Heart left ventricle (tissue), 16 donors: ENCODE data around the gene PEX1. TPM values are rescaled to one million over a fixed set of nuclear protein-coding genes. Genes with fewer than 3 reads are reported as not detected.

Experiments
- ATAC-seq, 4 donors: fragments of 200-7000 bp; cut with Tn5 transposase; one replicate each; pipeline ENCODE4 v1.9.1; 2020 to 2022; ENCODE audit warnings: moderate library complexity in 4 of 4, mild to moderate bottlenecking in 3 of 4, moderate number of reproducible peaks in 1 of 4
- DNase-seq, 5 donors: peaks; one replicate each; pipeline ENCODE4 v3.0.0-alpha.2; 2020
- H3K27ac ChIP-seq, 12 donors: fragments of 200-600 bp; sonication (generic) in 4 of 12; one replicate each; pipeline versions ENCODE4 v1.5.0 to v1.8.0; 2016 to 2022; ENCODE audit warnings: mild to moderate bottlenecking in 2 of 12
- H3K27me3 ChIP-seq, 9 donors: fragments of 200-600 bp; sonication (generic) in 2 of 9; one replicate each; pipeline versions ENCODE4 v1.5.1 to v1.8.0; 2016 to 2022; ENCODE audit warnings: mild to moderate bottlenecking in 3 of 9
- H3K36me3 ChIP-seq, 9 donors: fragments of 200-600 bp; sonication (generic) in 2 of 9; one replicate each; pipeline versions ENCODE4 v1.5.0 to v1.8.0; 2018 to 2022; ENCODE audit warnings: mild to moderate bottlenecking in 2 of 9
- H3K4me1 ChIP-seq, 12 donors: fragments of 200-600 bp; sonication (generic) in 4 of 12; one replicate each; pipeline versions ENCODE4 v1.5.0 to v1.8.0; 2016 to 2022; ENCODE audit warnings: mild to moderate bottlenecking in 3 of 12
- H3K4me3 ChIP-seq, 12 donors: fragments of 200-600 bp; sonication (generic) in 4 of 12; one replicate each; pipeline versions ENCODE4 v1.5.0 to v1.8.0; 2017 to 2022; ENCODE audit warnings: mild to moderate bottlenecking in 9 of 12, moderate library complexity in 4 of 12
- H3K9me3 ChIP-seq, 12 donors: fragments of 200-600 bp; sonication (generic) in 4 of 12; one replicate each; pipeline versions ENCODE4 v1.5.0 to v1.8.0; 2016 to 2022; ENCODE audit warnings: mild to moderate bottlenecking in 1 of 12
- POLR2A ChIP-seq, 2 donors: fragments of 450-650 bp; IDR thresholded peaks; one replicate each; pipeline ENCODE4 v1.6.1; 2017; ENCODE audit warnings: antibody characterized with exemption in 2 of 2, mild to moderate bottlenecking in 2 of 2, moderate library complexity in 2 of 2
- WGBS, 4 donors: extraction: QIAGEN DNeasy Blood & Tissue Kit in 2 of 4; methylation state at CpG; one replicate each; pipeline versions ENCODE4 v1.1.5 to v1.1.7; 2013 to 2018; 5-methylcytosine and 5-hydroxymethylcytosine counted together
- intact Hi-C, 10 donors: fragments of 100-400 bp; cut with DNase I; formaldehyde crosslinking; loops; one replicate each; pipeline versions ENCODE4 v1.11.1 to v1.14.2; 2022
- polyA plus RNA-seq, 2 donors: library from polyadenylated mRNA; stranded (reverse); fragments of 200-250 nt; gene quantifications; one replicate each; pipeline ENCODE4 v1.2.3, GENCODE V29; 2013
- total RNA-seq, 9 donors: library from RNA; depleted of rRNA in 2 of 9; stranded (reverse); fragments of >200 nt in 2 of 9; fragmentation: NEBNext Ultra II Directional in 3 of 9; extraction: Animal tissue kit (Norgen Biotek cat#: 25700) in 3 of 9; gene quantifications; one replicate each; pipeline versions ENCODE4 v1.1.0 to v1.2.4, GENCODE V29; 2016 to 2023
- TF ChIP-seq, protein P1 (sequence below), 12 donors: fragments of 200-600 bp; sonication (generic) in 4 of 12; IDR thresholded peaks; one replicate each; pipeline versions ENCODE4 v1.5.0 to v1.8.0; 2018 to 2022; ENCODE audit warnings: antibody characterized with exemption in 12 of 12, mild to moderate bottlenecking in 5 of 12
- donor health status: ischemic (EF 13 %, LVEDD 7.1; RV severe dilation, severe dysfunction).
- donor health status: healthy with polysubstance abuse.
- donor health status: DM: no; HTN: yes; CAD: no.
- donor health status: DM: no; HTN: no; CAD: no.
- donor health status: ischemic (EF 25% LVEDD 6.9; RV normal size, moderate dysfunction).
- donor health status: ischemic (EF 25% LVEDD 5.7; RV mildly dilated, moderate dysfunction).
- donor health status: healthy.
- donor health status: DM: yes; HTN: yes; CAD: no.
- donor health status: ischemic (EF 35%, LVEDD 5.7; RV mildly dilated, moderate dysfunction).
- donor health status: nonischemic (EF 11% LVEDD 7.7; RV severe dilation, severe dysfunction).
- donor health status: DM: yes; HTN: yes; CAD: no.
- donor health status: PGD.
- donor health status: ischemic (EF 29% LVEDD 5.4; RV normal size, mild dysfunction).
- donor health status: nonischemic (EF 23%, LVEDD 6.1; RV moderate dilation, normal function).

Gene PEX1
- total and polyA plus RNA-seq, 11 donors = 4.8 to 19.9 (median 15.0) TPM

DNA sequence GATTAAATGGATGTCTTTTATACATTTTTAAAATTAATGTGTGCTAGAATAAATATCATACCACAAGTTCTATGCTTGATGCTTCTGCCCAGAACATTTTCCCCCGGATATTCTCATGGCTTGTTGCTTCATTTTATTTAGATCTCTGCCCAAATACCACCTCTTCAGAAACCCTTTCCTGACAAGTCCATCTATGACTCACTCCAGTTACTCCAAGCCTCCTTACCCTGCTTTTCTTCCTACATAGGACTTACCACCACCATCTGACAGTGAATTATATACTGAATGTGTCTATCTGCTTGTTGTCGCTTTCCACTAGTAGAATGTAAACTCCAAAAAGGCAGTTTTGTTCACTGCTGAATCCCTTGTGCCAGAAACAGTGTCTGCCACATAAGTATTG, 31.4 kb downstream of the PEX1 start:
- Histone ChIP-seq H3K27ac (no peak overlapping the region), H3K36me3 (peaks cover 0 to 100% (median 91%) of the 10 kb centered on the region in 9 donors), H3K4me1 (no peaks in the 10 kb centered on the region), H3K4me3 (no peak overlapping the region), H3K9me3 (no peaks in the 10 kb centered on the region), H3K27me3 (no peaks in the 10 kb centered on the region)
- ATAC-seq (no peak), DNase-seq (no peak)
- WGBS, 4 donors = 90 to 93% (median 91%) methylated on average over 2 of the region's 2 CpGs
- intact Hi-C loops = no loop called here
- TF ChIP-seq POLR2A (IDR thresholded peaks at IDR 0.05) = no peak
- TF ChIP-seq, protein P1, sequence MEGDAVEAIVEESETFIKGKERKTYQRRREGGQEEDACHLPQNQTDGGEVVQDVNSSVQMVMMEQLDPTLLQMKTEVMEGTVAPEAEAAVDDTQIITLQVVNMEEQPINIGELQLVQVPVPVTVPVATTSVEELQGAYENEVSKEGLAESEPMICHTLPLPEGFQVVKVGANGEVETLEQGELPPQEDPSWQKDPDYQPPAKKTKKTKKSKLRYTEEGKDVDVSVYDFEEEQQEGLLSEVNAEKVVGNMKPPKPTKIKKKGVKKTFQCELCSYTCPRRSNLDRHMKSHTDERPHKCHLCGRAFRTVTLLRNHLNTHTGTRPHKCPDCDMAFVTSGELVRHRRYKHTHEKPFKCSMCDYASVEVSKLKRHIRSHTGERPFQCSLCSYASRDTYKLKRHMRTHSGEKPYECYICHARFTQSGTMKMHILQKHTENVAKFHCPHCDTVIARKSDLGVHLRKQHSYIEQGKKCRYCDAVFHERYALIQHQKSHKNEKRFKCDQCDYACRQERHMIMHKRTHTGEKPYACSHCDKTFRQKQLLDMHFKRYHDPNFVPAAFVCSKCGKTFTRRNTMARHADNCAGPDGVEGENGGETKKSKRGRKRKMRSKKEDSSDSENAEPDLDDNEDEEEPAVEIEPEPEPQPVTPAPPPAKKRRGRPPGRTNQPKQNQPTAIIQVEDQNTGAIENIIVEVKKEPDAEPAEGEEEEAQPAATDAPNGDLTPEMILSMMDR (IDR thresholded peaks at IDR 0.05) = no peak

DNA sequence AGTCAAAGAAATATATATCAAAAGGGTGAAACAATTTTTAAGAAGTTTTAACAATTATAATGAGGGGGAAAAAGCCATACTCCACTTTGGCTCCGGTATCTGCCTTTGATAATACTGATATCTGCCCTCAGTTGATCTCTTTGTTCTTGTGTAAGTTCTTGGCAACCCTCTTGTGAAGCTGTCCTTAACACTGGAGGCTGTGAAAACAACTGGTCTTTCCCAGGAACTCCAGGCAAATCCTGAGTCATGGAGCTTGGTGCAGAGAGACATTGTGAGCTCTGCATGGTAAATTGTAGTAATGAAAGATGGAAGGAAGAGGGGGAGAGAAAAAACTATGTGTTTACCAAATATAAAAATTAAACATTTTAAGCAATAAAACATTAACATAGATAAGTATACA, 38.7 kb downstream of the PEX1 start:
- no peak overlapping the region for H3K27ac ChIP-seq
- no peaks in the 10 kb centered on the region for H3K27me3 ChIP-seq
- intact Hi-C loops = no loop called here
- peak in 3 of 4 donors; percentile 58 to 79 (median 73) for ATAC-seq
- peaks cover 0 to 8% (median 0%) of the 10 kb centered on the region in 12 donors for H3K4me1 ChIP-seq
- no peak overlapping the region for H3K4me3 ChIP-seq
- DNase-seq = no peak
- TF ChIP-seq, protein P1 (IDR thresholded peaks at IDR 0.05) = no peak
- TF ChIP-seq POLR2A (IDR thresholded peaks at IDR 0.05) = no peak
- H3K36me3 ChIP-seq = peaks cover 2 to 98% (median 92%) of the 10 kb centered on the region in 9 donors
- WGBS, 4 donors = 47 to 53% (median 49%) methylated on average over 1 of the region's 1 CpG
- H3K9me3 ChIP-seq = no peaks in the 10 kb centered on the region

DNA sequence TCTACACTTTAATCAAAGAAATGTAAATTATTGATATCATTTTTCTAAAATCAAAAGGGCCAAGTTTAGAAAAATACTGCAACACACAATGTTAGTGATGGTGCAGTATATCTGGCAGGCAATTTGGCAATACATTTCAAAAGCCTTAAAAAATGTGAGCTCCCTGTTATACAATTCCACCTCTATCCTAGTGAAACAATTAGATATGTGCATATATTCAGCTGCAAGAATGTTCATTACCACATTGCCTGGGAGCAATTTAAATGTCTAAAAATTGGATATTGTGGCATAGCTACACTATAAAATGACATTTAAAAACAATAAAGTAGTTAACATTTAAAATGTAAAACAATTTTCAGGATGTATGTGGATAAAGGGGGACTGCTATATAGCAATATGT, 40.5 kb downstream of the PEX1 start:
- no peak for DNase-seq
- H3K9me3 ChIP-seq = no peaks in the 10 kb centered on the region
- no peak for TF ChIP-seq POLR2A (IDR thresholded peaks at IDR 0.05)
- TF ChIP-seq, protein P1 (IDR thresholded peaks at IDR 0.05) = no peak
- ATAC-seq = no peak
- H3K27ac ChIP-seq = no peak overlapping the region
- peaks cover 2 to 84% (median 74%) of the 10 kb centered on the region in 9 donors for H3K36me3 ChIP-seq
- H3K4me3 ChIP-seq = no peak overlapping the region
- H3K4me1 ChIP-seq = peaks cover 0 to 8% (median 0%) of the 10 kb centered on the region in 12 donors
- intact Hi-C loops = no loop called here
- H3K27me3 ChIP-seq = no peaks in the 10 kb centered on the region

DNA sequence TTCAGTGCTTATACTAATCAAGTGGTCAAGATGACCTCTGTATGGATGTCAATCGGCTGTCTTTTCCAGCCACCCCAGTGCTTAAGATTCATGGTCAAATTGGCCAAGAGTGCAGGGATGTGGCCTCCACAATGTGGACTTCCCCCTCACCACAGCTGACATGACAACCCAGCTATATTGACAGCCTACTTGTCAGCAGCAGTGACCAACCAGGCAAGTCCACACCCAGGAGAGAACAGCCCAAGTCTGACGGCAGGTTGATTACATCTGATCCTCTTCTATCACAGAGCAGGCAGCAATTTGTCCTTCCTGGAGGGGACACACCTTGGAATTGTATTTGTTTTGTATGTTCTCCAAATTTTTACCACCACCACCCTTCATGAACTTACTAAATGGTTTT, 42.3 kb downstream of the PEX1 start:
- intact Hi-C loops = no loop called here
- peak overlapping the region in 2 of 12 donors; percentile 20 to 47 for H3K27ac ChIP-seq
- 53 to 63% (median 61%) methylated on average over 2 of the region's 2 CpGs for WGBS, 4 donors

More for the DNA sequence above, 42.3 kb downstream of the PEX1 start:
- Histone ChIP-seq H3K4me1 (peaks cover 0 to 8% (median 0%) of the 10 kb centered on the region in 12 donors), H3K36me3 (peaks cover 2 to 66% (median 55%) of the 10 kb centered on the region in 9 donors), H3K27me3 (no peaks in the 10 kb centered on the region), H3K4me3 (no peak overlapping the region), H3K9me3 (no peaks in the 10 kb centered on the region)
- DNase-seq = no peak
- no peak for TF ChIP-seq POLR2A (IDR thresholded peaks at IDR 0.05)
- TF ChIP-seq, protein P1 (IDR thresholded peaks at IDR 0.05) = no peak
- ATAC-seq = peak; percentile 11 to 59 (median 48)
